GM12872 (cell line): ENCODE data around the gene SUCO.

Experiments
- CTCF ChIP-seq: IDR thresholded peaks from 3 replicates; pipeline ENCODE4 v1.5.1; 2011; ENCODE audit warnings: low read depth, mild to moderate bottlenecking, low read length, moderate library complexity; ENCODE audit not compliant: insufficient read depth

The SUCO gene

GRCh38 chr1:172532700-172533512 lies at the start of gene SUCO:
SUCO (plus strand) TSS chr1:172533150; CDS start chr1:172533436, 286 bp downstream.
- no peak for TF ChIP-seq CTCF

DNA sequence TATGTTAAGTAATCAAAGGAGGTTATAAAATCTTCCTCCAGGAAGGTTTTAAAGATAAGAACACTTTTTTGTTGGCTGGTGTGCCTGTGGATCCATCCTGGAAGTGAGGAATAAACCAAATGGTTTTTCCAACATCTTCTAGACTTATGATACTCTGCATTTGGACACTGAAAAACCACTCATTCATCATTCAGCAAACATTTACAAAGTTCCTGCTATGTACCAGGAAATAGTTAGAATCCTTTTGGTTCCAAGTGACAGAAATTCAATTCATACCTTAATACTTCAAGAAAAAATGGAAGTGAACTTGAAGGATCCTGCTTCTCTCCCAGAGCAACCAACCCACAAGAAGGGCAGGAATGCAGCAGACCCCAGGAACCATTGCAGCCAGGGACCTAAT lies 49.5 kb upstream of the SUCO start:
- no peak for TF ChIP-seq CTCF

GRCh38 chr1:172484252-172484651 lies 48.7 kb upstream of the SUCO start:
- no peak for TF ChIP-seq CTCF

GRCh38 chr1:172485626-172486025 lies 47.3 kb upstream of the SUCO start:
- TF ChIP-seq CTCF = no peak

DNA sequence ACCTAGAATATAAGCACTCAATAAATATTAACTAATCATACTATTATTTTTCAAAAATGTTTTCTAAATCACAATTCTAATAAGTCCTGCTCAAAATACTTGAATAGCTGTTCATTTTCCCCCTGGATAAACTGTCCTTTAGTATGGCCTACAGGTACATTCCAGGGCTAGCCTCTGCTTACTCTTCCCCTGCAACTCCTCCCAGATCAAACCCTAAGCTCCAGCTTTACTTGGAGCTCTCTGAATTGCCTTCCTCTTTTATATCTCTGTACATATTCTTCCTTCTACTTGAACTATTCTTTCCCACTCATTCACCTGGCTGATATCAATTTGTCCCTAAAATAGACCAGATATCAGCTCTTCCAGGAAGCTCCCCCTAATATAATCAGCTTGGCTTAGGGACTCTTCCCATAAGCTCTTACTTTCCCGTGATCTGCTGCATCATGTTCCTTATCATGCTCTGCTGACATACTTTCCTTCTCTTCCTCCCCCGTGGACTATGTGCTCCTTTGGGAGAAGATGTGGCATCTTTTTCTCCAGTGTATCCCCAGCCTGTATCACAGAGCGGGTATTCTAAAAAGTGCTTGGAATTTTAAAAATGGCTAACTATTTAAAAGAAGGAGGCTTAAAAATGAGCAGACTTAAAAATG lies 46.0 kb upstream of the SUCO start:
- TF ChIP-seq CTCF = no peak

DNA sequence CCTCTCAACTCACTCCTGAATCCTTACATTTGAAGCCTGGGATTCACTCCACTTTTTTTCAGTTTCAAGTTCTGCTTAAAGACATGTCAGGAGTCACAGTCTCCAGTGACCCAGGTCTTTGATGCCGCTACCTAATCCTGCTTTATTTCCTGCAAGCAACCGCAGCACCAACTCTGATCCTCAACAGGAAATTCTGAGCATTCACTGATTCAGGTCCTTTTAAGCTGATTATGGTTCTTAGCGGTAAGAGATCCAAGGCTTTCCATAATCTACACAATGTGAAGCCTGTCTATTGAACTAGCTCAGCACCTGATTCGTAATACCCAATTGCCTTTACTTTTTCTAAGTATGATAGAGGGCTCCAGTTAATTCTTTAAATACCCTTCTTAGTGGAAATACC lies 45.4 kb upstream of the SUCO start:
- TF ChIP-seq CTCF = no peak

- TF ChIP-seq CTCF = no peak
Measured at GRCh38 chr1:172488393-172488792, 44.6 kb upstream of the SUCO start.
